Mesenchymal stem cell (in vitro differentiated cells and primary cell): ENCODE measurements around the gene EYA4.
"Not testable (repeated sequence)": the region's sequence is repeated elsewhere in the genome, so short reads cannot be mapped to it uniquely, and the experiment has no call there.

Experiments used
- DNase-seq: peaks from one replicate; pipeline ENCODE4 v3.0.0-alpha.2; 2013
- H2AFZ ChIP-seq: one replicate; pipeline ENCODE4 v1.6.1; 2013; ENCODE audit warnings: low read depth, mild to moderate bottlenecking, control low read depth, inconsistent platforms, low read length, moderate library complexity
- H2AK5ac ChIP-seq: 2 replicates; pipeline ENCODE4 v1.6.1; 2013; ENCODE audit warnings: low read length, moderate library complexity, mild to moderate bottlenecking, inconsistent platforms; ENCODE audit not compliant: severe bottlenecking
- H2BK120ac ChIP-seq: one replicate; pipeline ENCODE4 v1.6.1; 2013; ENCODE audit warnings: low read depth, mild to moderate bottlenecking, inconsistent platforms, low read length, moderate library complexity
- H2BK12ac ChIP-seq, 2 experiments: one replicate each; pipeline ENCODE4 v1.6.1; 2013; ENCODE audit warnings: inconsistent platforms in 2 of 2, low read length in 2 of 2, mild to moderate bottlenecking in 2 of 2, moderate library complexity in 2 of 2, control low read depth in 1 of 2
- H2BK15ac ChIP-seq: one replicate; pipeline ENCODE4 v1.6.1; 2013; ENCODE audit warnings: mild to moderate bottlenecking, low read depth, inconsistent platforms; ENCODE audit not compliant: poor library complexity, severe bottlenecking
- H2BK5ac ChIP-seq: 2 replicates; pipeline ENCODE4 v1.6.1; 2013; ENCODE audit warnings: low read depth, mild to moderate bottlenecking, low read length, control low read depth, inconsistent platforms; ENCODE audit not compliant: poor library complexity, severe bottlenecking
- H3K14ac ChIP-seq, 2 experiments: one replicate each; pipeline ENCODE4 v1.6.1; 2013; ENCODE audit warnings: inconsistent platforms in 2 of 2, low read length in 2 of 2, control low read depth in 1 of 2, mild to moderate bottlenecking in 1 of 2, moderate library complexity in 1 of 2
- H3K18ac ChIP-seq, 2 experiments: one replicate each; pipeline ENCODE4 v1.6.1; 2013; ENCODE audit warnings: inconsistent platforms in 2 of 2, low read length in 2 of 2, control low read depth in 1 of 2, low read depth in 1 of 2, mild to moderate bottlenecking in 1 of 2
- H3K23ac ChIP-seq, 2 experiments: one replicate each; pipeline ENCODE4 v1.6.1; 2013; ENCODE audit warnings: inconsistent platforms in 2 of 2, low read length in 2 of 2, mild to moderate bottlenecking in 2 of 2, moderate library complexity in 2 of 2, control low read depth in 1 of 2
- H3K27ac ChIP-seq: 2 replicates; pipeline ENCODE4 v1.5.1; 2013; ENCODE audit warnings: mild to moderate bottlenecking, moderate library complexity, low read length, control low read depth, inconsistent platforms; ENCODE audit not compliant: poor library complexity, severe bottlenecking
- H3K27me3 ChIP-seq, 2 experiments: 2 replicates each; pipeline versions ENCODE4 v1.6.1 to v1.7.0; 2013; ENCODE audit warnings: low read length in 2 of 2, mild to moderate bottlenecking in 2 of 2, moderate library complexity in 2 of 2, control low read depth in 1 of 2, inconsistent platforms in 1 of 2; ENCODE audit not compliant: control insufficient read depth in 1 of 2, insufficient read depth in 1 of 2
- H3K36me3 ChIP-seq, 2 experiments: 2 replicates each; pipeline versions ENCODE4 v1.6.1 to v1.7.0; 2013; ENCODE audit warnings: low read length in 2 of 2, control low read depth in 1 of 2, inconsistent platforms in 1 of 2, low read depth in 1 of 2, mild to moderate bottlenecking in 1 of 2; ENCODE audit not compliant: insufficient read depth in 2 of 2, control insufficient read depth in 1 of 2
- H3K4ac ChIP-seq, 2 experiments: one replicate each; pipeline ENCODE4 v1.6.1; 2013; ENCODE audit warnings: inconsistent platforms in 2 of 2, low read length in 2 of 2, mild to moderate bottlenecking in 2 of 2, moderate library complexity in 2 of 2, control low read depth in 1 of 2, low read depth in 1 of 2
- H3K4me1 ChIP-seq: 2 replicates; pipeline ENCODE4 v1.6.1; 2013; ENCODE audit warnings: low read depth, low read length, control low read depth; ENCODE audit not compliant: control insufficient read depth, insufficient read depth
- H3K4me2 ChIP-seq: 2 replicates; pipeline ENCODE4 v1.6.1; 2013; ENCODE audit warnings: low read length, mild to moderate bottlenecking, inconsistent platforms; ENCODE audit not compliant: poor library complexity, severe bottlenecking
- H3K4me3 ChIP-seq, 2 experiments: 2 replicates each; pipeline versions ENCODE4 v1.5.1 to v1.7.0; 2013; ENCODE audit warnings: low read length in 2 of 2, mild to moderate bottlenecking in 2 of 2, control low read depth in 1 of 2, low read depth in 1 of 2; ENCODE audit not compliant: insufficient read depth in 1 of 2
- H3K79me1 ChIP-seq: replicated peaks from 2 replicates; pipeline ENCODE4 v1.6.1; 2013; ENCODE audit warnings: mild to moderate bottlenecking, control low read depth, low read length, inconsistent platforms; ENCODE audit not compliant: poor library complexity, severe bottlenecking
- H3K9ac ChIP-seq: 2 replicates; pipeline ENCODE4 v1.7.0; 2013; ENCODE audit warnings: mild to moderate bottlenecking, low read length, moderate library complexity
- H3K9me3 ChIP-seq: 2 replicates; pipeline ENCODE4 v1.7.0; 2013; ENCODE audit warnings: mild to moderate bottlenecking, low read length; ENCODE audit not compliant: control insufficient read depth
- H4K8ac ChIP-seq: one replicate; pipeline ENCODE4 v1.6.1; 2013; ENCODE audit warnings: inconsistent platforms, mild to moderate bottlenecking, low read length, moderate library complexity
- H4K91ac ChIP-seq: one replicate; pipeline ENCODE4 v1.6.1; 2013; ENCODE audit warnings: mild to moderate bottlenecking, low read length, inconsistent platforms
- WGBS: methylation state at CpG from one replicate; pipeline ENCODE4 v1.1.7; 2013; ENCODE audit warnings: mixed read lengths; 5-methylcytosine and 5-hydroxymethylcytosine counted together

The EYA4 gene

GRCh38 chr6:133551436-133551835, 310.3 kb downstream of the EYA4 start:
- no peak for DNase-seq
- H3K9me3 ChIP-seq, result no peaks in the 10 kb centered on the region

GRCh38 chr6:133551847-133552341, 310.7 kb downstream of the EYA4 start:
- no peaks in the 10 kb centered on the region for H3K36me3 ChIP-seq
- H2BK120ac ChIP-seq, result no peak overlapping the region
- peak; percentile 96 for DNase-seq
- no peak overlapping the region for H3K23ac ChIP-seq
- H3K18ac ChIP-seq, result peak overlapping the region in 1 of 2 experiments; percentile 64
- H3K27me3 ChIP-seq, result no peaks in the 10 kb centered on the region
- no peak overlapping the region for H2AK5ac ChIP-seq
- H3K14ac ChIP-seq, result no peak overlapping the region
- no peak overlapping the region for H4K8ac ChIP-seq
- peaks cover 4% of the 10 kb centered on the region for H3K4me1 ChIP-seq
- H3K4me2 ChIP-seq, result peak overlapping the region; percentile 52
- peak overlapping the region in 1 of 2 experiments; percentile 22 for H3K4me3 ChIP-seq
- no peaks in the 10 kb centered on the region for H3K79me1 ChIP-seq
- no peak overlapping the region for H2AFZ ChIP-seq
- H3K9me3 ChIP-seq, result no peaks in the 10 kb centered on the region
- no peak overlapping the region for H2BK15ac ChIP-seq
- H4K91ac ChIP-seq, result no peak overlapping the region
- WGBS, result 21% methylated on average over 5 of the region's 6 CpGs
- peak overlapping the region; percentile 69 for H2BK5ac ChIP-seq
- peak overlapping the region in 1 of 2 experiments; percentile 32 for H2BK12ac ChIP-seq
- H3K9ac ChIP-seq, result peak overlapping the region; percentile 32
- H3K27ac ChIP-seq, result peak overlapping the region; percentile 97
- no peak overlapping the region for H3K4ac ChIP-seq

More at GRCh38 chr6:133551436-133551835, 310.3 kb downstream of the EYA4 start:
- peaks cover 4% of the 10 kb centered on the region for H3K4me1 ChIP-seq
- no peaks in the 10 kb centered on the region for H3K36me3 ChIP-seq
- no peak overlapping the region for H2AFZ ChIP-seq
- H4K8ac ChIP-seq, result no peak overlapping the region
- no peak overlapping the region for H4K91ac ChIP-seq
- H2AK5ac ChIP-seq, result peak overlapping the region; percentile 68
- H2BK120ac ChIP-seq, result no peak overlapping the region
- H3K79me1 ChIP-seq, result no peaks in the 10 kb centered on the region
- H2BK15ac ChIP-seq, result no peak overlapping the region
- peak overlapping the region; percentile 32 for H3K9ac ChIP-seq
- peak overlapping the region; percentile 52 for H3K4me2 ChIP-seq
- H3K4ac ChIP-seq, result peak overlapping the region in 1 of 2 experiments; percentile 26
- WGBS, result 91% methylated on average over 2 of the region's 3 CpGs
- H3K27me3 ChIP-seq, result no peaks in the 10 kb centered on the region
- H3K18ac ChIP-seq, result no peak overlapping the region
- H2BK12ac ChIP-seq, result peak overlapping the region in 1 of 2 experiments; percentile 32
- H3K14ac ChIP-seq, result no peak overlapping the region
- H3K4me3 ChIP-seq, result peak overlapping the region in 1 of 2 experiments; percentile 22
- no peak overlapping the region for H3K23ac ChIP-seq
- peak overlapping the region; percentile 97 for H3K27ac ChIP-seq
- H2BK5ac ChIP-seq, result peak overlapping the region; percentile 69

DNA sequence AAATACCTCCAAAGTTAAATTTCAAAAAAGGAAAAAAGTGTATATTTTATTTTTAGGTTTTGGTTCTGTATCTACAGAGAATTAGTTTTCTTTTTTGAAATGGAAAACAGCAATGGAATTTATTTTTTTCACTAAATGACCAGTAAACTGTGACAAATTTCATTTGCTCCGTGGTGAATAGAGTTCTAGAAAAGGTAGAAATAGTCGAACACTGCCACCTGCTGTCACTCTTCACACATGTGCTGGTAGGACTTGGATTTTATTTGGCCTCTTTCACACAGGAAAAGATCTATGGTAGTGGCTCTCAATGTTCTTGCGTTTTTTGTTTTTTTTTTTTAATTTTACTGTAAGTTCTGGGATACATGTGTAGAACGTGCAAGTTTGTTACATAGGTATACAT, 312.5 kb downstream of the EYA4 start:
- H4K8ac ChIP-seq, result no peak overlapping the region
- no peak overlapping the region for H3K14ac ChIP-seq
- WGBS, result 8% methylated on average over 3 of the region's 4 CpGs
- no peak overlapping the region for H2BK15ac ChIP-seq
- H2AFZ ChIP-seq, result no peak overlapping the region
- H3K4me2 ChIP-seq, result no peak overlapping the region
- H4K91ac ChIP-seq, result no peak overlapping the region
- H3K36me3 ChIP-seq, result no peaks in the 10 kb centered on the region
- no peak overlapping the region for H2BK5ac ChIP-seq
- no peak overlapping the region for H3K4ac ChIP-seq
- no peak overlapping the region for H2BK12ac ChIP-seq
- peak; percentile 66 for DNase-seq
- H3K27me3 ChIP-seq, result no peaks in the 10 kb centered on the region
- no peak overlapping the region for H3K9ac ChIP-seq
- no peak overlapping the region for H3K27ac ChIP-seq
- H3K79me1 ChIP-seq, result no peaks in the 10 kb centered on the region
- peaks cover 6% of the 10 kb centered on the region for H3K9me3 ChIP-seq
- H2BK120ac ChIP-seq, result no peak overlapping the region
- no peak overlapping the region for H3K18ac ChIP-seq
- no peak overlapping the region for H3K23ac ChIP-seq
- no peak overlapping the region for H3K4me3 ChIP-seq
- H3K4me1 ChIP-seq, result peaks cover 4% of the 10 kb centered on the region
- no peak overlapping the region for H2AK5ac ChIP-seq

DNA sequence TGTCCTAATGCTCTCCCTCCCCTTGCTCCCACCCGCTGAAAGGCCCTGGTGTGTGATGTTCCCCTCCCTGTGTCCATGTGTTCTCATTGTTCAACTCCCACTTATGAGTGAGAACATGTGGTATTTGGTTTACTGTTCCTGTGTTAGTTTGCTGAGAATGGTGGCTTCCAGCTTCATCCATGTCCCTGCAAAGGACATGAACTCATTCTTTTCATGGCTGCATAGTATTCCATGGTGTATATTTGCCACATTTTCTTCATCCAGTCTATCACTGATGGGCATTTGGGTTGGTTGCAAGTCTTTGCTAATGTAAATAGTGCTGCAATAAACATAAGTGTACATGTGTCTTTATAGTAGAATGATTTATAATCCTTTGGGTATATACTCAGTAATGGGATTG, 313.0 kb downstream of the EYA4 start:
- H3K9me3 ChIP-seq, H2BK5ac ChIP-seq, H3K18ac ChIP-seq, H2BK120ac ChIP-seq, H3K4me3 ChIP-seq, H3K27ac ChIP-seq, H3K27me3 ChIP-seq, H3K4me1 ChIP-seq, H3K4me2 ChIP-seq, H3K4ac ChIP-seq, H3K79me1 ChIP-seq, H4K91ac ChIP-seq, H2AK5ac ChIP-seq, H3K23ac ChIP-seq, H3K14ac ChIP-seq, H2BK12ac ChIP-seq, H4K8ac ChIP-seq, H2BK15ac ChIP-seq, DNase-seq, H3K36me3 ChIP-seq, H3K9ac ChIP-seq, H2AFZ ChIP-seq: not testable (repeated sequence)
- WGBS, result 100% methylated on average over 1 of the region's 1 CpG
